Transverse colon (tissue), 4 donors: ENCODE data around the gene NUDCD3. TPM values are rescaled to one million over a fixed set of nuclear protein-coding genes. Genes with fewer than 3 reads are reported as not detected.

ENCODE experiments used
- DNase-seq: peaks from one replicate; pipeline ENCODE4 v3.0.0-alpha.2; 2019
- H3K27ac ChIP-seq, 4 donors: fragments of 200-600 bp; sonication (generic); 2 replicates each; pipeline ENCODE4 v1.5.1; 2016 to 2018; ENCODE audit warnings: inconsistent platforms in 4 of 4
- H3K27me3 ChIP-seq: fragments of 200-600 bp; sonication (generic); 2 replicates; pipeline ENCODE4 v1.5.1; 2017; ENCODE audit warnings: inconsistent platforms
- H3K36me3 ChIP-seq, 4 donors: fragments of 200-600 bp; sonication (generic); 2 replicates each; pipeline ENCODE4 v1.5.1; 2017 to 2019; ENCODE audit warnings: inconsistent platforms in 4 of 4
- H3K4me1 ChIP-seq, 4 donors: fragments of 200-600 bp; sonication (generic); 2 replicates each; pipeline ENCODE4 v1.5.1; 2017 to 2020; ENCODE audit warnings: inconsistent platforms in 4 of 4
- H3K4me3 ChIP-seq, 4 donors: fragments of 200-600 bp; sonication (generic); 1 replicate in 1 of 4; 2 replicates in 3 of 4; pipeline versions ENCODE4 v1.5.1 to v1.6.1; 2017 to 2019; ENCODE audit warnings: inconsistent platforms in 4 of 4
- H3K9me3 ChIP-seq, 2 donors: fragments of 200-600 bp; sonication (generic); 2 replicates each; pipeline ENCODE4 v1.5.1; 2017 to 2019; ENCODE audit warnings: inconsistent platforms in 2 of 2
- EP300 ChIP-seq: sonication (generic); formaldehyde crosslinking; IDR thresholded peaks from one replicate; pipeline ENCODE4 v1.6.1; 2017; ENCODE audit warnings: antibody characterized with exemption, low read depth
- POLR2A ChIP-seq: fragments of 450-650 bp; IDR thresholded peaks from one replicate; pipeline ENCODE4 v1.6.1; 2016; ENCODE audit warnings: antibody characterized with exemption, mild to moderate bottlenecking, moderate library complexity
- POLR2AphosphoS5 ChIP-seq, 3 donors: sonication (generic); formaldehyde crosslinking; IDR thresholded peaks; one replicate each; pipeline ENCODE4 v1.6.1; 2016; ENCODE audit warnings: antibody characterized with exemption in 3 of 3
- WGBS, 2 donors: methylation state at CpG; one replicate each; pipeline ENCODE4 v1.1.5; 2018; ENCODE audit warnings: low coverage in 1 of 2; 5-methylcytosine and 5-hydroxymethylcytosine counted together
- in situ Hi-C, 4 donors: fragments of 200-750 bp; cut with MboI; loops; one replicate each; pipeline versions ENCODE4 v1.15.0 to v1.15.1; 2017; ENCODE audit warnings: low sequenced_read_pairs in 3 of 4, low pct_ligation_motif_present in 1 of 4, low pct_unique_long_range_greater_than_20kb in 1 of 4
- intact Hi-C: fragments of 100-400 bp; cut with DNase I; formaldehyde crosslinking; loops from one replicate; pipeline ENCODE4 v1.15.1; 2023; ENCODE audit warnings: low total_unique reads
- total RNA-seq, 4 donors: library from RNA; depleted of rRNA; stranded (reverse); fragments of >200 nt; gene quantifications; one replicate each; pipeline ENCODE4 v1.1.0, GENCODE V29; 2016
- TF ChIP-seq, protein P1 (sequence below), 5 experiments: fragments of 200-600 bp in 3 of 5; fragments of 450-650 bp in 2 of 5; sonication (generic) in 3 of 5; IDR thresholded peaks; 1 replicate in 2 of 5; 2 replicates in 3 of 5; pipeline ENCODE4 v1.5.1; 2016 to 2017; ENCODE audit warnings: antibody characterized with exemption in 5 of 5, inconsistent platforms in 3 of 5, mild to moderate bottlenecking in 2 of 5, moderate library complexity in 1 of 5

NUDCD3 gene
- total RNA-seq, 4 donors from 2014 or later: 31.9 to 76.7 (median 38.6) TPM

DNA sequence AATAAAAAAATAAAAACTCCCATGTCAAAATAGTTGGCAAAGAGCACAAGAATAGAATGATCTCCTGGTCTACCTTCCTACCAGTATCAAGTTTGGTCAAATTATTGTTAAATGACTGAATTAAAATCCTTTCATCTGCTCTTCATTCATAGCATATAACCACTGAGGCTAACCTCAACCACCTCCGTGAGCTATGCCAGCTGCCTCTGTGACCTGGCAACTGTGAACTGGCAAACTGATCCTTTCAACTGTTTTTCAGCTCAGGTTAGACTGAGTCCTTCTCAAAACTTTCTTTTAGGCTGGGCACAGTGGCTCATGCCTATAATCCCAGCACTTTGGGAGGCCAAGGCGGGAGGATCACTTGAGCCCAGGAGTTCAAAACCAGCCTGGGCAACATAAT lies 36.1 kb downstream of the NUDCD3 start:
- no peaks in the 10 kb centered on the region for H3K9me3 ChIP-seq
- in situ Hi-C loops (no loop called here), intact Hi-C loops (no loop called here)
- H3K27me3 ChIP-seq: no peaks in the 10 kb centered on the region
- H3K36me3 ChIP-seq: peaks cover 0 to 6% (median 2%) of the 10 kb centered on the region in 4 donors
- WGBS, 2 donors: 95 to 100% methylated on average over 1 to 2 of the region's 2 CpGs
- H3K4me1 ChIP-seq: peaks cover 0 to under 1% (median 0%) of the 10 kb centered on the region in 4 donors
- TF ChIP-seq POLR2AphosphoS5 (IDR thresholded peaks at IDR 0.05): no peak
- TF ChIP-seq, protein P1, sequence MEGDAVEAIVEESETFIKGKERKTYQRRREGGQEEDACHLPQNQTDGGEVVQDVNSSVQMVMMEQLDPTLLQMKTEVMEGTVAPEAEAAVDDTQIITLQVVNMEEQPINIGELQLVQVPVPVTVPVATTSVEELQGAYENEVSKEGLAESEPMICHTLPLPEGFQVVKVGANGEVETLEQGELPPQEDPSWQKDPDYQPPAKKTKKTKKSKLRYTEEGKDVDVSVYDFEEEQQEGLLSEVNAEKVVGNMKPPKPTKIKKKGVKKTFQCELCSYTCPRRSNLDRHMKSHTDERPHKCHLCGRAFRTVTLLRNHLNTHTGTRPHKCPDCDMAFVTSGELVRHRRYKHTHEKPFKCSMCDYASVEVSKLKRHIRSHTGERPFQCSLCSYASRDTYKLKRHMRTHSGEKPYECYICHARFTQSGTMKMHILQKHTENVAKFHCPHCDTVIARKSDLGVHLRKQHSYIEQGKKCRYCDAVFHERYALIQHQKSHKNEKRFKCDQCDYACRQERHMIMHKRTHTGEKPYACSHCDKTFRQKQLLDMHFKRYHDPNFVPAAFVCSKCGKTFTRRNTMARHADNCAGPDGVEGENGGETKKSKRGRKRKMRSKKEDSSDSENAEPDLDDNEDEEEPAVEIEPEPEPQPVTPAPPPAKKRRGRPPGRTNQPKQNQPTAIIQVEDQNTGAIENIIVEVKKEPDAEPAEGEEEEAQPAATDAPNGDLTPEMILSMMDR (IDR thresholded peaks at IDR 0.05): no peak
- no peak for TF ChIP-seq POLR2A
- no peak for TF ChIP-seq EP300
- no peak for DNase-seq
- no peak overlapping the region for H3K27ac ChIP-seq
- H3K4me3 ChIP-seq: no peak overlapping the region

DNA sequence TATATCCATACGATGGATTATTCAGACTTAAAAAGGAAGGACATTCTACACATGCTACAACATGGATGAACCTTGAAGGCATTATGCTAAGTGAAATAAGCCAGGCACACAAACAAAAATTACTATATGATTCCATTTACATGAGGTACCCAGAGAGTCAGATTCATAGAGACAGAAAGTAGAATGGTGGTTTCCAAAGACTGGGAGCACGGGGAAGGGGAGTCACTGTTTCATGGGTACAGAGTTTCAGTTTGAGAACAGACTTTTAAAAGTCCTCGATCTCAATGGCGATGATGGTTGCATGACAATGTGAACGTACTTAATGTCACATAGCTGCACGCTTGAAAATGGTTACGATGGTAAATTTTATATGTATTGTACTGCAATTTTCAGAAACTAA lies 39.3 kb downstream of the NUDCD3 start:
- intact Hi-C loops (no loop called here), in situ Hi-C loops (no loop called here)
- H3K9me3 ChIP-seq: no peaks in the 10 kb centered on the region
- DNase-seq: no peak
- TF ChIP-seq EP300 (no peak), POLR2AphosphoS5 (IDR thresholded peaks at IDR 0.05) (no peak), POLR2A (no peak)
- TF ChIP-seq, protein P1 (IDR thresholded peaks at IDR 0.05): no peak
- no peak overlapping the region for H3K4me3 ChIP-seq
- 92 to 100% methylated on average over 7 of the region's 7 CpGs for WGBS, 2 donors
- H3K27me3 ChIP-seq: no peaks in the 10 kb centered on the region
- no peak overlapping the region for H3K27ac ChIP-seq
- H3K36me3 ChIP-seq: peaks cover 0 to 12% (median 2%) of the 10 kb centered on the region in 4 donors
- peaks cover 0 to 3% (median 0%) of the 10 kb centered on the region in 4 donors for H3K4me1 ChIP-seq

DNA sequence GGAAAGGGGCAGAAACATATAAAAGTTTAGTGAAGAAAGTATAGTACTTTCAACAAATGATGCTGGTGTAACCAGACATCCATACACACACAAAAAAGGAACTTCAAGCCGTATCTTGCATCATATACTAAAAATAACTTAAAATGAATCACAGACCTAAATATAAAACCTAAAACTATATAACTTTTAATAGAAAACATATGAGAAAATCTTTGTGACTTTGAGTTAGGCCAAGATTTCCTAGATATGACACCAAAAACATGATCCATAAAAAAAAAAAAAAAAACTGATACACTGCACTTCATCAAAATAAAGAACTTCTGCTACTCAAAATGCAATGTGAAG lies 40.9 kb downstream of the NUDCD3 start:
- WGBS, 2 donors: 58 to 61% methylated on average over 1 of the region's 1 CpG
- TF ChIP-seq EP300 (no peak), POLR2A (no peak), POLR2AphosphoS5 (IDR thresholded peaks at IDR 0.05) (no peak)
- TF ChIP-seq, protein P1 (IDR thresholded peaks at IDR 0.05): no peak
- Histone ChIP-seq H3K9me3 (no peaks in the 10 kb centered on the region), H3K27ac (no peak overlapping the region), H3K4me3 (no peak overlapping the region), H3K27me3 (no peaks in the 10 kb centered on the region), H3K4me1 (peaks cover 0 to 3% (median 0%) of the 10 kb centered on the region in 4 donors), H3K36me3 (peaks cover 0 to 12% (median 2%) of the 10 kb centered on the region in 4 donors)
- intact Hi-C loops (no loop called here), in situ Hi-C loops (no loop called here)
- DNase-seq: no peak

DNA sequence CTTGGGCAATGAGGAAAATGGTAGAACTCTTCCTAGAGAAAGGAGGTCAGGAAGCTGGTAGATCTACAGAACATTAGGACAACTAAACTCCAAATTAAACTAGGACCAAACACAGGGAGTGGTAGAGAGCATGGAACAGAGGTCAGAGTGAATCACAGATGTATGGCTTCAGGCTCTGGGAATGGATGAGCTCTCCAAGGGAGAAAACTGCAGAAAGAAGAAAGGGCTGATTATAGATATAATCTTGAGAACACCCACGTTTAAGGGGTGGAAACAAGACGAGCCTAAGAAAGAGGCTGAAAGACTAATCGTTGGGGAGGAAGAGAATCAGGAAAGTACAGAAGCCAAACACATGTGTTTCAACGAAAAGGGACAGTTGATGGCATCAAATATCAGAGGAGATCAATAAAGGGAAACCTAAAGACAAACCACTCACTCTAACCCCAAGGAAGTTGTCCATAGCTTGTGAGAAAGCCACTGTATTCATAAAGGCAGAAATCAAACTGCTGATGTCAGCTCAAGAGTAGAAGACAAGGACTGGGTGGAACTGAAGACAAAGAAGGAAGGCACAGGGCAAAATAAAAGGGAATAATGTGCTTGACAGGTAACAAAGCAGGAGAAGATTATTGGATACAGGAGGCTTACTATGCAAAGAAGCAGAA lies 41.4 kb downstream of the NUDCD3 start:
- no peaks in the 10 kb centered on the region for H3K9me3 ChIP-seq
- TF ChIP-seq EP300: no peak
- no peak for TF ChIP-seq POLR2AphosphoS5 (IDR thresholded peaks at IDR 0.05)
- no peak for TF ChIP-seq POLR2A
- TF ChIP-seq, protein P1 (IDR thresholded peaks at IDR 0.05): no peak
- DNase-seq: no peak
- no peak overlapping the region for H3K4me3 ChIP-seq
- H3K36me3 ChIP-seq: peaks cover 0 to 12% (median 2%) of the 10 kb centered on the region in 4 donors
- in situ Hi-C loops (no loop called here), intact Hi-C loops (no loop called here)
- H3K27me3 ChIP-seq: no peaks in the 10 kb centered on the region
- peaks cover 0 to 3% (median 0%) of the 10 kb centered on the region in 4 donors for H3K4me1 ChIP-seq
- 65 to 78% methylated on average over 4 of the region's 4 CpGs for WGBS, 2 donors
- H3K27ac ChIP-seq: no peak overlapping the region
